ENCODE data around the gene NCBP2L.

DNA sequence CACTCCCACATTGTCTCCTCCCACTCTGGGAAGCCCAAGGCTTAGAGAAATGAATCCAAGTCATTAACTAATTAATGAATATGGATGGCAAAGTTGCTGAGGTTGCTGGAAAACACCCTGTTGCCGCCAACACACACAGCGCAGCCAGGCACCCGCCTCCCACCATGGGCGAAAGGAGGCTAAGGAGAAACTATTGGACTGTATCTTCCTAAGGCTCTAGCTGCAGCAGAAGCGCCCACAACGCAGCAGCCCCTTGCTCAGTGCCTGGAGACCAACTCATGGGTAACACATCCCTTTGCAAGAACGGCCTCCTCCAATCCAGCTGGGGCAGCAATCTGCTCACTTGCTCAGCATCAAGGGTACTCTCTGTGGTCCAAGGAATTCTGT, 36.1 kb upstream of the NCBP2L start:
- TF ChIP-seq, protein P1, sequence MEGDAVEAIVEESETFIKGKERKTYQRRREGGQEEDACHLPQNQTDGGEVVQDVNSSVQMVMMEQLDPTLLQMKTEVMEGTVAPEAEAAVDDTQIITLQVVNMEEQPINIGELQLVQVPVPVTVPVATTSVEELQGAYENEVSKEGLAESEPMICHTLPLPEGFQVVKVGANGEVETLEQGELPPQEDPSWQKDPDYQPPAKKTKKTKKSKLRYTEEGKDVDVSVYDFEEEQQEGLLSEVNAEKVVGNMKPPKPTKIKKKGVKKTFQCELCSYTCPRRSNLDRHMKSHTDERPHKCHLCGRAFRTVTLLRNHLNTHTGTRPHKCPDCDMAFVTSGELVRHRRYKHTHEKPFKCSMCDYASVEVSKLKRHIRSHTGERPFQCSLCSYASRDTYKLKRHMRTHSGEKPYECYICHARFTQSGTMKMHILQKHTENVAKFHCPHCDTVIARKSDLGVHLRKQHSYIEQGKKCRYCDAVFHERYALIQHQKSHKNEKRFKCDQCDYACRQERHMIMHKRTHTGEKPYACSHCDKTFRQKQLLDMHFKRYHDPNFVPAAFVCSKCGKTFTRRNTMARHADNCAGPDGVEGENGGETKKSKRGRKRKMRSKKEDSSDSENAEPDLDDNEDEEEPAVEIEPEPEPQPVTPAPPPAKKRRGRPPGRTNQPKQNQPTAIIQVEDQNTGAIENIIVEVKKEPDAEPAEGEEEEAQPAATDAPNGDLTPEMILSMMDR (IDR thresholded peaks at IDR 0.05), result no peak
- no peak for TF ChIP-seq POLR2A (IDR thresholded peaks at IDR 0.05)
